K562 (cell line): ENCODE data around the gene CLSTN1. TPM values are rescaled to one million over a fixed set of nuclear protein-coding genes. Genes with fewer than 3 reads are reported as not detected.

Source experiments
- GABPB2 ChIP-seq: fragments of 250-450 bp; sonication (Bioruptor Pico); conservative IDR thresholded peaks from 2 replicates; pipeline ENCODE4 v1.5.1; 2021; ENCODE audit warnings: mild to moderate bottlenecking
- TAF7 ChIP-seq: fragments of 450-650 bp; IDR thresholded peaks from 2 replicates; pipeline ENCODE4 v1.6.1; 2016; ENCODE audit warnings: missing genetic modification characterization, missing compliant biosample characterization
- ZFP30 ChIP-seq: fragments of 250-450 bp; sonication (Bioruptor Pico); IDR thresholded peaks from 2 replicates; pipeline ENCODE4 v1.8.0; 2022; ENCODE audit warnings: moderate library complexity, mild to moderate bottlenecking, inconsistent platforms, borderline replicate concordance
- ZNF263 ChIP-seq: sonication (generic); formaldehyde crosslinking; IDR thresholded peaks from 2 replicates; pipeline ENCODE4 v1.8.0; 2022; ENCODE audit warnings: mild to moderate bottlenecking, missing genetic modification reagents, borderline replicate concordance
- ZNF431 ChIP-seq: sonication (generic); formaldehyde crosslinking; IDR thresholded peaks from 2 replicates; pipeline ENCODE4 v1.8.0; 2022; ENCODE audit warnings: mild to moderate bottlenecking, missing genetic modification reagents
- ZNF589 ChIP-seq: fragments of 200-800 bp; sonication (Bioruptor generic); IDR thresholded peaks from 2 replicates; pipeline ENCODE4 v1.6.1; 2016; ENCODE audit warnings: low read depth, missing genetic modification characterization, missing compliant biosample characterization
- ZNF696 ChIP-seq: fragments of 250-450 bp; sonication (Bioruptor Pico); conservative IDR thresholded peaks from 2 replicates; pipeline ENCODE4 v1.4.0; 2020; ENCODE audit warnings: mild to moderate bottlenecking, moderate library complexity
- polyA plus RNA-seq, 8 experiments: library from polyadenylated mRNA; depleted of rRNA in 4 of 8; stranded (reverse) in 5 of 8; unstranded in 3 of 8; fragments of >200 nt; fragmentation: Nextera tagmentation in 2 of 8; fragmentation: Illumina TruSeq in 1 of 8; extraction: Ambion mirVana in 2 of 8; extraction: Trizol in 1 of 8; gene quantifications; 2 replicates each; pipeline versions ENCODE4 v1.2.1 to v1.2.3, GENCODE V29; 2011 to 2014; ENCODE audit warnings: inconsistent platforms in 1 of 8, missing spikeins in 1 of 8
- total RNA-seq, 7 experiments: library from RNA; depleted of rRNA in 6 of 7; stranded (reverse); fragments of >200 nt in 6 of 7; fragmentation: Illumina TruSeq in 2 of 7; extraction: Trizol in 2 of 7; gene quantifications; 2 replicates each; pipeline versions ENCODE4 v1.2.1 to v1.2.3, GENCODE V29; 2011 to 2021; ENCODE audit warnings: low replicate concordance in 1 of 7
- TF ChIP-seq, protein P1 (sequence below): fragments of 450-650 bp; IDR thresholded peaks from 2 replicates; pipeline ENCODE4 v1.6.1; 2016; ENCODE audit warnings: mild to moderate bottlenecking, moderate library complexity
- TF ChIP-seq, protein P2 (sequence below): fragments of 450-650 bp; IDR thresholded peaks from 2 replicates; pipeline ENCODE4 v1.6.1; 2016; ENCODE audit warnings: low read depth, mild to moderate bottlenecking, moderate library complexity
- TF ChIP-seq, protein P3 (sequence below), 3 experiments: IDR thresholded peaks in 2 of 3; conservative IDR thresholded peaks in 1 of 3; 2 replicates each; pipeline ENCODE4 v1.5.1; 2011 to 2012; ENCODE audit warnings: low read length in 3 of 3, mild to moderate bottlenecking in 3 of 3, control low read depth in 2 of 3, improper control_type of control experiment in 1 of 3, inconsistent platforms in 1 of 3, low read depth in 1 of 3, mixed read lengths in 1 of 3, moderate library complexity in 1 of 3; ENCODE audit not compliant: insufficient read depth in 2 of 3

The CLSTN1 gene
- total and polyA plus RNA-seq, 9 of the 15 experiments (the other 6 are each of a cell fraction or from before 2014, with no cell fraction given): 1.1 to 32.5 (median 13.3) TPM

DNA sequence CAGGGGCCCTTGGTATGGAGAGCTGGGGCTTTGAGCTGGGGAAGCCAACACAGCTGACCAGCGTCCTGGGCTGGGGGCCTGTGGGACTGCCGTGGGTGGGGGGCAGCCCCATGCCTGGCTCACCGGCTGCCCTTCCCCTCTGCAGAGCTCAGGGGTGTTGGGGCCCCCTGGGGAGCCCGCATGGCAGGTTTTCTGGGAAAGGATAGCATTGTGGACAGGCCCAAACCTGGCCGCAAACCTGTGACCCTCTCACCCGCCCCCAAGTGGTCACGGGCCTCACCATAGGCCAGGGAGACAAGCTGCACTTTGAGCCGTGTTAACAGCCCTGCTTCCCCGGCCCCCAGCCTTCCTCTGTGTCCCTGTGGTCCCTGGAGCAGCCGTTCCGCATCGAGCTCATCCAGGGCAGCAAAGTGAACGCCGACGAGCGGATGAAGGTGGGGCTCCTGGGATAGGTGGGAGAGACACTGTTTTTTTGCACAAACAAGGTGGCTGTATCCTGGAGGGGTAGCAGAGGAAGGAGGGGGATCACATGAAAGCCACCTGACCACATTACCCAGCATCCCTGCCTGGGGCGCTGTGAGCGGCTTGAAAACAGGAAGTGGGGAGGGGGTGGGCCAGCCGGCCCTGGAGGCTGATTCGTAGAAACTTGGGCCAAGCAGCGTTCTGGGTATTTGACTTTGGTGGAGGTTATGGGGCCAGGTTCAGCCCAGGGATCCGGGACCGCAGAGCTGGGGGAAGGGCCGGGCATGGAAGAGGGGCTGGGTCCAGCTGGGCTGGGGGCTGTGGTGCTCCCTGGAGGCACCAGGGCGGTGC lies 106.4 kb downstream of the CLSTN1 start (continued):
- TF ChIP-seq, protein P1, sequence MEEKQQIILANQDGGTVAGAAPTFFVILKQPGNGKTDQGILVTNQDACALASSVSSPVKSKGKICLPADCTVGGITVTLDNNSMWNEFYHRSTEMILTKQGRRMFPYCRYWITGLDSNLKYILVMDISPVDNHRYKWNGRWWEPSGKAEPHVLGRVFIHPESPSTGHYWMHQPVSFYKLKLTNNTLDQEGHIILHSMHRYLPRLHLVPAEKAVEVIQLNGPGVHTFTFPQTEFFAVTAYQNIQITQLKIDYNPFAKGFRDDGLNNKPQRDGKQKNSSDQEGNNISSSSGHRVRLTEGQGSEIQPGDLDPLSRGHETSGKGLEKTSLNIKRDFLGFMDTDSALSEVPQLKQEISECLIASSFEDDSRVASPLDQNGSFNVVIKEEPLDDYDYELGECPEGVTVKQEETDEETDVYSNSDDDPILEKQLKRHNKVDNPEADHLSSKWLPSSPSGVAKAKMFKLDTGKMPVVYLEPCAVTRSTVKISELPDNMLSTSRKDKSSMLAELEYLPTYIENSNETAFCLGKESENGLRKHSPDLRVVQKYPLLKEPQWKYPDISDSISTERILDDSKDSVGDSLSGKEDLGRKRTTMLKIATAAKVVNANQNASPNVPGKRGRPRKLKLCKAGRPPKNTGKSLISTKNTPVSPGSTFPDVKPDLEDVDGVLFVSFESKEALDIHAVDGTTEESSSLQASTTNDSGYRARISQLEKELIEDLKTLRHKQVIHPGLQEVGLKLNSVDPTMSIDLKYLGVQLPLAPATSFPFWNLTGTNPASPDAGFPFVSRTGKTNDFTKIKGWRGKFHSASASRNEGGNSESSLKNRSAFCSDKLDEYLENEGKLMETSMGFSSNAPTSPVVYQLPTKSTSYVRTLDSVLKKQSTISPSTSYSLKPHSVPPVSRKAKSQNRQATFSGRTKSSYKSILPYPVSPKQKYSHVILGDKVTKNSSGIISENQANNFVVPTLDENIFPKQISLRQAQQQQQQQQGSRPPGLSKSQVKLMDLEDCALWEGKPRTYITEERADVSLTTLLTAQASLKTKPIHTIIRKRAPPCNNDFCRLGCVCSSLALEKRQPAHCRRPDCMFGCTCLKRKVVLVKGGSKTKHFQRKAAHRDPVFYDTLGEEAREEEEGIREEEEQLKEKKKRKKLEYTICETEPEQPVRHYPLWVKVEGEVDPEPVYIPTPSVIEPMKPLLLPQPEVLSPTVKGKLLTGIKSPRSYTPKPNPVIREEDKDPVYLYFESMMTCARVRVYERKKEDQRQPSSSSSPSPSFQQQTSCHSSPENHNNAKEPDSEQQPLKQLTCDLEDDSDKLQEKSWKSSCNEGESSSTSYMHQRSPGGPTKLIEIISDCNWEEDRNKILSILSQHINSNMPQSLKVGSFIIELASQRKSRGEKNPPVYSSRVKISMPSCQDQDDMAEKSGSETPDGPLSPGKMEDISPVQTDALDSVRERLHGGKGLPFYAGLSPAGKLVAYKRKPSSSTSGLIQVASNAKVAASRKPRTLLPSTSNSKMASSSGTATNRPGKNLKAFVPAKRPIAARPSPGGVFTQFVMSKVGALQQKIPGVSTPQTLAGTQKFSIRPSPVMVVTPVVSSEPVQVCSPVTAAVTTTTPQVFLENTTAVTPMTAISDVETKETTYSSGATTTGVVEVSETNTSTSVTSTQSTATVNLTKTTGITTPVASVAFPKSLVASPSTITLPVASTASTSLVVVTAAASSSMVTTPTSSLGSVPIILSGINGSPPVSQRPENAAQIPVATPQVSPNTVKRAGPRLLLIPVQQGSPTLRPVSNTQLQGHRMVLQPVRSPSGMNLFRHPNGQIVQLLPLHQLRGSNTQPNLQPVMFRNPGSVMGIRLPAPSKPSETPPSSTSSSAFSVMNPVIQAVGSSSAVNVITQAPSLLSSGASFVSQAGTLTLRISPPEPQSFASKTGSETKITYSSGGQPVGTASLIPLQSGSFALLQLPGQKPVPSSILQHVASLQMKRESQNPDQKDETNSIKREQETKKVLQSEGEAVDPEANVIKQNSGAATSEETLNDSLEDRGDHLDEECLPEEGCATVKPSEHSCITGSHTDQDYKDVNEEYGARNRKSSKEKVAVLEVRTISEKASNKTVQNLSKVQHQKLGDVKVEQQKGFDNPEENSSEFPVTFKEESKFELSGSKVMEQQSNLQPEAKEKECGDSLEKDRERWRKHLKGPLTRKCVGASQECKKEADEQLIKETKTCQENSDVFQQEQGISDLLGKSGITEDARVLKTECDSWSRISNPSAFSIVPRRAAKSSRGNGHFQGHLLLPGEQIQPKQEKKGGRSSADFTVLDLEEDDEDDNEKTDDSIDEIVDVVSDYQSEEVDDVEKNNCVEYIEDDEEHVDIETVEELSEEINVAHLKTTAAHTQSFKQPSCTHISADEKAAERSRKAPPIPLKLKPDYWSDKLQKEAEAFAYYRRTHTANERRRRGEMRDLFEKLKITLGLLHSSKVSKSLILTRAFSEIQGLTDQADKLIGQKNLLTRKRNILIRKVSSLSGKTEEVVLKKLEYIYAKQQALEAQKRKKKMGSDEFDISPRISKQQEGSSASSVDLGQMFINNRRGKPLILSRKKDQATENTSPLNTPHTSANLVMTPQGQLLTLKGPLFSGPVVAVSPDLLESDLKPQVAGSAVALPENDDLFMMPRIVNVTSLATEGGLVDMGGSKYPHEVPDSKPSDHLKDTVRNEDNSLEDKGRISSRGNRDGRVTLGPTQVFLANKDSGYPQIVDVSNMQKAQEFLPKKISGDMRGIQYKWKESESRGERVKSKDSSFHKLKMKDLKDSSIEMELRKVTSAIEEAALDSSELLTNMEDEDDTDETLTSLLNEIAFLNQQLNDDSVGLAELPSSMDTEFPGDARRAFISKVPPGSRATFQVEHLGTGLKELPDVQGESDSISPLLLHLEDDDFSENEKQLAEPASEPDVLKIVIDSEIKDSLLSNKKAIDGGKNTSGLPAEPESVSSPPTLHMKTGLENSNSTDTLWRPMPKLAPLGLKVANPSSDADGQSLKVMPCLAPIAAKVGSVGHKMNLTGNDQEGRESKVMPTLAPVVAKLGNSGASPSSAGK: peak; percentile 90; the same call in 1 of the 2 replicates
- TF ChIP-seq ZNF589 (CRISPR knock-in tag): peak; percentile 95
- TF ChIP-seq GABPB2 (CRISPR knock-in tag): no peak
- TF ChIP-seq, protein P2, sequence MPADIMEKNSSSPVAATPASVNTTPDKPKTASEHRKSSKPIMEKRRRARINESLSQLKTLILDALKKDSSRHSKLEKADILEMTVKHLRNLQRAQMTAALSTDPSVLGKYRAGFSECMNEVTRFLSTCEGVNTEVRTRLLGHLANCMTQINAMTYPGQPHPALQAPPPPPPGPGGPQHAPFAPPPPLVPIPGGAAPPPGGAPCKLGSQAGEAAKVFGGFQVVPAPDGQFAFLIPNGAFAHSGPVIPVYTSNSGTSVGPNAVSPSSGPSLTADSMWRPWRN: 0 out of 2 replicates have a peak, but pooled peaks have one; percentile 48
- TF ChIP-seq ZNF696 (CRISPR knock-in tag): no peak
- peak; percentile 34; the same call in 1 of the 2 replicates for TF ChIP-seq TAF7 (tag)
- TF ChIP-seq ZNF431: peak; percentile 28; the same call in 1 of the 2 replicates
- no peak for TF ChIP-seq ZFP30 (CRISPR knock-in tag)
- TF ChIP-seq, protein P3, sequence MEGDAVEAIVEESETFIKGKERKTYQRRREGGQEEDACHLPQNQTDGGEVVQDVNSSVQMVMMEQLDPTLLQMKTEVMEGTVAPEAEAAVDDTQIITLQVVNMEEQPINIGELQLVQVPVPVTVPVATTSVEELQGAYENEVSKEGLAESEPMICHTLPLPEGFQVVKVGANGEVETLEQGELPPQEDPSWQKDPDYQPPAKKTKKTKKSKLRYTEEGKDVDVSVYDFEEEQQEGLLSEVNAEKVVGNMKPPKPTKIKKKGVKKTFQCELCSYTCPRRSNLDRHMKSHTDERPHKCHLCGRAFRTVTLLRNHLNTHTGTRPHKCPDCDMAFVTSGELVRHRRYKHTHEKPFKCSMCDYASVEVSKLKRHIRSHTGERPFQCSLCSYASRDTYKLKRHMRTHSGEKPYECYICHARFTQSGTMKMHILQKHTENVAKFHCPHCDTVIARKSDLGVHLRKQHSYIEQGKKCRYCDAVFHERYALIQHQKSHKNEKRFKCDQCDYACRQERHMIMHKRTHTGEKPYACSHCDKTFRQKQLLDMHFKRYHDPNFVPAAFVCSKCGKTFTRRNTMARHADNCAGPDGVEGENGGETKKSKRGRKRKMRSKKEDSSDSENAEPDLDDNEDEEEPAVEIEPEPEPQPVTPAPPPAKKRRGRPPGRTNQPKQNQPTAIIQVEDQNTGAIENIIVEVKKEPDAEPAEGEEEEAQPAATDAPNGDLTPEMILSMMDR (IDR thresholded peaks at IDR 0.05 in 2 of 3, conservative IDR thresholded peaks at IDR 0.05 in 1 of 3; ENCODE audit: insufficient read depth in 2 of 3, low read depth in 1 of 3, low read length in 3 of 3): peak; percentile 45 to 49 (median 46)
- TF ChIP-seq ZNF263 (CRISPR knock-in tag): peak; percentile 74; the same call in 1 of the 2 replicates
